Measurements from ENCODE around the gene C1orf21.
A peak's percentile ranks its signal among the peaks of the same experiment; 100 is the strongest.
"Not testable (repeated sequence)": the region's sequence is repeated elsewhere in the genome, so short reads cannot be mapped to it uniquely, and the experiment has no call there.

The C1orf21 gene, protein sequence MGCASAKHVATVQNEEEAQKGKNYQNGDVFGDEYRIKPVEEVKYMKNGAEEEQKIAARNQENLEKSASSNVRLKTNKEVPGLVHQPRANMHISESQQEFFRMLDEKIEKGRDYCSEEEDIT

GRCh38 chr1:184386312-184387068, at the start of gene C1orf21:
Gene C1orf21, plus strand, starts transcription at chr1:184387029. Its CDS starts 90,481 bp downstream, at chr1:184477510.
- DNase-seq = peak; percentile 69 to 70

- DNase-seq = not testable (repeated sequence)
Measured at GRCh38 chr1:184337865-184338264, 49.0 kb upstream of the C1orf21 start.

GRCh38 chr1:184340984-184341383, 45.8 kb upstream of the C1orf21 start:
- DNase-seq = no peak

GRCh38 chr1:184350573-184350972, 36.3 kb upstream of the C1orf21 start:
- DNase-seq = no peak

DNA sequence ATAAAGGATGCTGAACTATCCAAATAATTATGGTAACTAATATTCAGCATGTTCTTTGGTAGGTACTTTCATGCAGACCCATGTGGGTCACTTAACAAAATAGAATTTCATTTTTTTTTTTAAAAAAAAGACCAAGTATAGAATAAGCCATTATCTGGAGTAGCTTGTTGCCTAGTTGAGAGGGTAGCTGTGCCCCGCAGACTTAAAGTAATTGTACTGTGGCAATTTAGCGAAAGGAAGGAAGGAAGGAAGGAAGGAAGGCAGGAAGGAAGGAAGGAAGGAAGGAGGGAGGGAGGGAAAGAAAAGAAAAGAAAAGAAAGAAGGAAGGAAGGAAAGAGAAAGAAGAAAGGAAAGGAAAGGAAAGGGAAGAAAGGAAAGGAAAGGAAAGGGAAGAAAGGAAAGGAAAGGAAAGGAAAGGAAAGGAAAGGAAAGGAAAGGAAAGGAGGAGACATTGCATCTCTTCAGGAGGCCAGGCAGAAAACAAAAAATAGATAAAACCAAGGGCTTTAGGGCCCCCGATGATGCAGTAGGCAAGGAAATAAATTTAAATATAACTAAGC, 35.3 kb upstream of the C1orf21 start:
- DNase-seq = no peak

- no peak for DNase-seq
Measured at GRCh38 chr1:184352776-184353175, 34.1 kb upstream of the C1orf21 start.

DNA sequence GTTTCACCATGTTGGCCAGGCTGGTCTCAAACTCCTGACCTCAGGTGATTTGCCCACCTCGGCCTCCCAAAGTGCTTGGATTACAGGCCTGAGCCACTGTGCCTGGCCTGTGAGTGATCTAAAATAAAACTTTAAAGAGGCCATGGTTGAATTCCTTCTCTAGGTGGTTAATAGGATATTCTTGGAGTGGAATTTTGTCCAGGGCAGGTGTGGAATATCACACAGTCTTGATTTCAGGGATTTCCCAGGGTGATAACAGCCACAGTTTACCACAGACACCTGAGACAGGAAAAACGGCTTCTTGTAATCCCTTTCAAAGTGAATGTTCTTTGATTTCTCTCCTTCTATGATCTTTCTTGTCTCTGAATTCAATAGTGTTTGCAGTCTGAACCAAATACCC, 32.1 kb upstream of the C1orf21 start:
- DNase-seq = no peak

GRCh38 chr1:184356891-184357290, 29.9 kb upstream of the C1orf21 start:
- DNase-seq = no peak

DNA sequence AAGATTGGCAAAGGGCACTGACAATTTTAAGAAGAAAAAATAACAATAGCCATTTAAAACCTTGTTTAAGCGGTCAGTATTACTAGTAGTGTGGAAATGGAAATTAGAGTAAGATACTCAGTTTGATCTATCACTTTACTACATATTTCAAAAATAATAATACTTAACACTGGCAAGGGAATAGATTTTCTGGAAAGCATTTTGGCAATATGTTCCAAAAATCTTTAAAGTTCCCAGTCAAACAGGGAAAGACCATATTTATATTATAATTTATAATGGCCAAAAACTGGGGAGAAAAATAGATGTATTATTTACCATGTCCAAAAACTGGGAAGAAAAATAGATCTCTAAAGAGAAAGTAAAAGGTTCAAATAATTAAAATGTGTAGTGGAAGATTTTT, 28.6 kb upstream of the C1orf21 start:
- no peak for DNase-seq

DNA sequence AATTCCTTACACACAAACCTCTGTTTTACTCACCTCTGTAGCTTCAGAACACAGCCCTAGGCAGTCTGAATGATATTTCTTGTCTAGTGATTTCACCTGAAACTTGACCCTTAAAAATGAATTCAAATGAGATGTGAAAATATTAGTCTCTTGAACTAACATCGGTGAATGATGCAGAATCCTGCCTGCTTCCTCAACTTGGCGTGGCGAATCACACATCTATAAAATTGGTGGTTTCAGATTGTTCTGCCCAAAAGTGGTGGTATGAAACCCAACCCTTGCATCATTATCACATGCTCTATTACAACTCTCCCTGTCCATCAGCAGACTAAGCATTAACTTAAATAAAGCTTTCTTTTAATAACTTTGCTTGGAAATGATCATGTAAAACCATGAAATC, 26.9 kb upstream of the C1orf21 start:
- no peak for DNase-seq

DNA sequence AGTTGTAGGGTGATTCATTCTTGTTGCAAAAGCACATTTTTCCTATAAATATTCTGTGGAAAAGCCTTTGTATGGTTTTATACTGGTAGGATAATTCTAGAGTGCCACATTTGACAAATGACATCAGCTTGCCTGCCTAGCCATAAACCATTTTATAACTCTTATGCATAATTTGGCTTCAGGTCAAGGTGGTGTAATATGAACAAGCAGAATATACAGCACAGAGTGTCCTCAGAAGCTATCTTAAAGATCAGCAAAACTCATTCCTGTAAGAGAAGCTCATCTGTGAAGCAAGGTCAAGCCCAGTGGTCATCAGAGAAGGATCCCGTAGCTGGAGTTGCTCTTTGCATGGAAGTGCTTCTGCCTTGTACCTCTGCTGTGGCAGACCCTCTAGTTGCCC, 24.0 kb upstream of the C1orf21 start:
- DNase-seq = no peak

DNA sequence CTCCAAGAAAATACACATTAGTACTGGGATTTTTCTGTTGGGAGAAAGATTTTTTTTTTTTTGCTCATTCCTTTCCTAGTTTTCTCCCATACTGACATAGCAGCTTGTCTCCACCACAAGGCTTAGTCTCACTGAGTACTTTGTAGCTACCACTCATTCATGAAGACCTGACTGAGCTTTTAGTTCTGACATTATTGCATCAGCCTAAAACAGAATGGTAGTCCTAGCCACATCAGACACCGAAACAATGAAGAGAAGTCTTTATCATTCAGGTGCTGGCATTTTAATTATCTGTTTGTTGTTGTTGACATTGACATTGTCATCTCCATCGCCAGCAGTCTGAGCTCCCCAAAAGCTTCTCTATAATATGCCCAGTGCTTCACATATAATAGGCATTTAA, 21.1 kb upstream of the C1orf21 start:
- DNase-seq = no peak

- DNase-seq = no peak
Measured at GRCh38 chr1:184366997-184367396, 19.8 kb upstream of the C1orf21 start.

DNA sequence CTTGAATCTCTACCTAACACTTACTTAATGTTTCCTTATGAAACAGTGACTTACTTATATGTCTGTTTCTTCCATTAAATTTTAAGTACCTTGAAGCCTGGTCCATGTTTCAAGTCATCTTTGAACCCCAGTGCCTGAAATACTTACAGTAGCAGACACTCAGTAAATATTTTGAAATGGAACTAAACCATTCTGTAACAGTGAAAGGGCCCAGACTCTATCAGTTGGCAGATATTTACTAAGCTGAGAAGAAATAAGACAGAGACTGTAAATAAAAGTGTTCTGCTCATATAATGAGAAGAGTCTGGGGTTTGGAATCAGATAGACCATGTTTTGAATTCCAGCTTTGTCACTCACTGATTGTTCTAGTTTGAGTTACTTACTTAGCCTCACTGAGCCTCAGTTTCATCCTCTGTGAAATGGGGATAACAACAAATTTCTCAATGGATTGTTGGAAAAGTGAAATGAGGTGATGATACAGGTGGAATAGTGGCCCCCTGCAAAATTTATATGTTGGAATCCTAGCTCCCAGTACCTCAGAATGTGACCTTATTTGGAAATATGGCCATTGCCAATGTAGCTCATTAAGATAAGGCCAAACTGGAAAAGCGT, 19.3 kb upstream of the C1orf21 start:
- DNase-seq = no peak

- DNase-seq = no peak
Measured at GRCh38 chr1:184368354-184368753, 18.5 kb upstream of the C1orf21 start.

GRCh38 chr1:184370850-184371249, 16.0 kb upstream of the C1orf21 start:
- DNase-seq = no peak

- DNase-seq = no peak
Measured at GRCh38 chr1:184373155-184373554, 13.7 kb upstream of the C1orf21 start.

DNA sequence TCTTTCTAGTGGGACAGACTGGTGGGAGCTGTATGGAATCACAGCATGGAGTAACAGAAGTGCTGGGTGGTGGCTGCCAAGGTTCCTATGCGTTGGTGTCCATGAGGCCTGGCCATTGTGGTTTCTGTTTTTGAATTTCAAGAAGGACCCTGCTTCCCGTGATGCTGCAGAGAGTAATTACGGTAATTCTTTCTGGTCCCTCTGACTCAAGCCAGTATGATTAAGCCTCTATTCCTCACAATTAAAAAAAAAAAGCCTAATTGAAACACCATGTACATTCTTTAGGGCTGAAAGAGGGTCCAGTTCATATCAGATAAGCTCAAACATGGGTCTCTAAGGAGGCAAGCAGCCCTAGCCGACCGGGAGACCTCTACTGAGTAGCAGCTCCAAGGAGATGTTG, 10.5 kb upstream of the C1orf21 start:
- no peak for DNase-seq

DNA sequence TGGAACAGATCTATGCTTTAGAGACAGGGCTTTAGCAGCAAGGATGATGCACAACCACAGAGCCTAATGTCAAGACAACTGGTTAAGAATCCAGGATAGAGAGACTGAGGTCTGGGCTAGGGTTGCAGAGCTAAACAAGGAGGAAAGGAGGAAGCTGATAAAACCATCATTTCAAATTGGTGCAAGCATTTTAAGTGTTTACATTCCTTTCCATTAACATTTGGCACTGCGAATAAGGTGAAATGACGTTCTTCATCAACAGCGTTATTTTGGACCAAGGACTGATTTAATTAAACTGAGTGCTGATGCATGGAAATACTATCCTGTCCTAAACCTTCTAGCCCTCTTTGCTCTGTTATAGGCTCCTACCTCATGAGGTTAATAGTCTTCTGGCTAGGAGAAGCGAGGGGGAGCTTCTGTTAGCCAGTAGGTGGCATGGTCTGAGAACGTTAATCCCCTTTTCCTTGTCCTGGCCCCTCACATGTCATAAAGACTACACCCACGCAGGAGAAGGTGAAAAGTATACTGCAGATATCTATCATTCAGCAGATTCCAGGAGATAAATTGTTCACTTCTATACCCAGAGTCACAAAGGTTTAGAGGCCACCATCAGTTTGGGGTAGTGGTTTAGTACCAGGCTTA, 7.6 kb upstream of the C1orf21 start:
- DNase-seq = no peak

- no peak for DNase-seq
Measured at GRCh38 chr1:184380468-184380867, 6.4 kb upstream of the C1orf21 start.

- no peak for DNase-seq
Measured at GRCh38 chr1:184383772-184384323, 3.0 kb upstream of the C1orf21 start.

DNA sequence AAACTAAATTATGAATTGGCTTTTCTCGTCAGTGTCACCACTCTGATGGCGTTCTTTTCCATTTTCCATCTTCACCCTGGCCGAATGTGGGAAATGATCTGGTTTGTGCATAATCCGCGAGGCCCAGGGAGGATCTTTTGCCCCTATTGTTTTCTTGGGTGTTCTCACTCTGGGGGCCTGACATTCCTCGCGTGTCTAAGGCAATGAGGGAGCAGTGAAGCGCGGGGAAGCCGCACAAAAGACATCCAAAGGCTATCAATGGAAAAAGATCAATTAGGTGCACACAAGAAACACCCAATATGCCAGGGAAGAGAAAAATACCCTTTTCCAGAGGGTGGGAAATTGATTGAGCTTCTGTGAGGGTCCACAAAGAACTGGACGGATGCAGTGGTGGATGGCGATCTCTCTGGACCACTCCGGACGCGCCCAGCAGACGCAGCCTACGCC, 941 bp upstream of the C1orf21 start:
- no peak for DNase-seq

DNA sequence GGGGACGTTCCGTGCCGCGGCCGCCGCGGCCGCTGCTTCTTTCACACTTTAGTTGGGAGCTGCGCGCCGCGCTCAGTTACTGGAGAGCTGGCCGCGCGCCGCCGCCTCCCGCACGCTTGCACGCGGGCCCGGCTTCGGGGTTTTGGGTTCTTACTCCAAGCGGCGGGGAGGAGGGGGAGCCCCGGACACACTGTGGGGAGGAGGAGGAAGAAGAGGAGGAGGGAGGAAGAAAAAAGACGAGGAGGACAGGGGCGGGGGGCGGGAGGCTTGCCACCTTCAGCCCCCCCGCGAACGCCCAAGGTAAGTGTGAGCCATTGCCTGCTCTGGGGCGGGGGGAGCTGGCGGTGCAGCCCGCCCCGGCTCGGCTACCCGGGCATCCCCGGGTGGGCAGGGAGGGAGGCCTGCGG, 243 bp downstream of the C1orf21 start:
- DNase-seq = no peak

Data from stimulated activated CD4-positive, alpha-beta T cell treated with anti-CD3 and anti-CD28 coated beads, Interleukin-2, amount 100 ng/mL, for 48 hours (primary cell).